ENCODE data around the gene ST7. TPM values are rescaled to one million over a fixed set of nuclear protein-coding genes. Genes with fewer than 3 reads are reported as not detected.

Gene ST7
- total and polyA plus RNA-seq, 2 of the 8 experiments (the other 6 are each of a cell fraction or from before 2014, with no cell fraction given), result 16.3 to 18.0 TPM

DNA sequence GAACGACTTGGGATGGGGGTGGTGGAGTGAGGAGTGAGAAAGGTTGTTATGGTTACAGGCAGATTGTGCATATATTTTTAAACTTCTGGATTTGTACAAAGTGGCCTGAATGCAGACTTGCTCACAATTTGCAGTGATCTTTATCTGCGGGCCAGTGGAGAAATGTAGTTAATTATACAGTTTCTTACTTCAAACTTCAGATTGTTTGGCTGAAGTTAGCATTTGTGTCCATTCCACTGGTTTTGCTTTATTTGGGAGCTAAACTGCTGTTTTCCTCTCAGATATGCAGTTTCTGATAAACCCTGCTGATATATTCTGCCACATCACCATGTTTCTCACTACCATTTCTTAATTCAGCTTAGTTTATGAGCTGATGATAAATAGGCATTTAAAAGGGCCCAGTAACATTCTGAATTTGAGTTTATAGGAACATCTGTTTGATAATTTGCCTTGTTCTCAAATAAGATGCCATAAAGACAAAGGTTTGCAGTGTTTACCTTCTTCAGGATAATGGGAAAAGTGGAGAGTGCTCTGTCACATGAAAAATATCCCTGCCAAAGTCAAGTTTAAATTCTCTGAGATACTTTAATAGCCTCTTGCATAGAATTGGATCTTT, 170.1 kb downstream of the ST7 start (continued):
- TF ChIP-seq ATF3 (IDR thresholded peaks at IDR 0.05; ENCODE audit: insufficient read depth, low read depth, low read length) (no peak), CTCF (IDR thresholded peaks at IDR 0.05; ENCODE audit: control extremely low read depth in 1 of 3, insufficient read depth in 1 of 3, low read depth in 1 of 3, low read length in 3 of 3) (no peak)

Data from H1 (cell line).